SK-N-MC (cell line): ENCODE results near the gene MANEAL.

Source experiments
- EZH2 ChIP-seq: fragments of 200-600 bp; sonication (generic); IDR thresholded peaks from one replicate; pipeline ENCODE4 v1.6.1; 2017; ENCODE audit warnings: antibody characterized with exemption
- POLR2AphosphoS5 ChIP-seq: IDR thresholded peaks from 2 replicates; pipeline ENCODE4 v1.6.1; 2012; ENCODE audit warnings: mild to moderate bottlenecking, low read depth, low read length, borderline replicate concordance

- no peak for TF ChIP-seq POLR2AphosphoS5
- no peak for TF ChIP-seq EZH2
Measured at GRCh38 chr1:37802439-37802838, 8.8 kb downstream of the MANEAL start.
